HG02678 (cell line): ENCODE data around the gene TMEM45A.
"Not testable (repeated sequence)": the region's sequence is repeated elsewhere in the genome, so short reads cannot be mapped to it uniquely, and the experiment has no call there.

Experiments used
- ATAC-seq: cut with Tn5 transposase; IDR thresholded peaks from one replicate; pipeline ENCODE4 v1.9.1; 2021; ENCODE audit warnings: mild to moderate bottlenecking, moderate library complexity; ENCODE audit not compliant: unreplicated experiment

TMEM45A gene, protein sequence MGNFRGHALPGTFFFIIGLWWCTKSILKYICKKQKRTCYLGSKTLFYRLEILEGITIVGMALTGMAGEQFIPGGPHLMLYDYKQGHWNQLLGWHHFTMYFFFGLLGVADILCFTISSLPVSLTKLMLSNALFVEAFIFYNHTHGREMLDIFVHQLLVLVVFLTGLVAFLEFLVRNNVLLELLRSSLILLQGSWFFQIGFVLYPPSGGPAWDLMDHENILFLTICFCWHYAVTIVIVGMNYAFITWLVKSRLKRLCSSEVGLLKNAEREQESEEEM

DNA sequence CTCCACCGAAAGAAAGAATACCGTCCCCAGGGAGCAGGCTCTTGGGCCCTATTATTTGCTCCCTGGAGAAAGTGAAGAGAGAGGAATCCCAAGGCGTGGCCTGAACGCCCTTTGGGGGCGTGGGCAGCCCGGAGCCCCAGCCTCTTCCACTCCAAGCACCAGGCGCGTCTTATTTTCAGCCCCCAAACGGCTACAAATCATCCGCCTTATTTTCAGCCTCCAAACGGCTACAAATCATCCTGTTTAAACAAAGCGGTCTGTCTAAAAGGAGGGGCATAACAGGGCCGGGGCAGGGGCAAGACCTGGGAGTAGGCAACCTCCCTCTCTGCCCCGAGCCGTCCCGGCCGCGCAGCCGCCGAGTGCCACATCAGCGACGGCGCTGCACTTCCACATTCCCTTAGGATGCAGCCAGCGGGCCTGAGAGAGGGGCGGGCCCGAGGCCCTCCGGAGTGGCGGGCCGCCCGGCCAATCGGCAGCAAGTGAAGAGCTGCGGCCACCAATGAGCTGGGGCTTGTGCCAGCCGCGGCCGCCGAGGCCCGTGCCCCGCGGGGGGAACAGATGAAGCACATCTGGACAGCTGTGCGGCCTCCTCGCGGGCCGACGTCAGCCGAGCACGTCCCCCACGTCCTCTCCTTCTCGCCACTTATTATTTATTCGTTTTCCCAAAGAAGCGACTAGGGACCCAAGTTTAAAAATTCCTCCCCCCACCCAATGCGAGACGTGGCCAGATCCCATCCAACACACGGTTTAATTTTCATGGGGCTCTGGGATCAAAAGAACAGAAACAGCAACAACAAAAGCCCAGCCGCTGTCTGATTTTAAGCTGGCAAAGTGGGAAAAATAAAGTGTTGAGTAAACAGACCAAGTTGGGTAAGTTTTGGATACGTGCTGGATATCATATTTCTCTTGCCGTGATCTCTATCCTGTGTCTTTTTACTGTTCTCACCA is at the start of gene TMEM45A:
TSS of gene TMEM45A (plus strand) at position 561 of the 948 bp plus-strand sequence. CDS start 62,593 bp downstream, outside the sequence.
- peak; percentile 98 for ATAC-seq

DNA sequence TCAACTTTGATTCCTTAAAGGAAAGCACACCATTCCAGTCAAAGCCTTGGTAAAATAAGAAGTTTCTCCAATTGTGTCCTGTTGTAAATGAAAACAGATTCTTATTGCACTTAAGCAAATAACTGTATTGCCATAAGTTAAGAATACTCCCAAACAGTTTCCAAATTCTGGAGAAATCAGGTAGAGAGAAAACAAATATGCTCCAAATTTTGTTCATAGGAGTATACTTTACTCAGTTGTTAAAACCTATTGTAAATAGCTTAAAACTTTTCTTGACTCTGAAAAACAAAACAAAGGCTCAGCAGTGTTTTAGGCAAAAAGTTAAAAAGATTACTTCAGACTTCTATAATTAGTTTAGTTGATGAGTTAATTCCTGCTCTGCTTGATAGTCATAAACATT is 48.7 kb upstream of the TMEM45A start:
- ATAC-seq: no peak

DNA sequence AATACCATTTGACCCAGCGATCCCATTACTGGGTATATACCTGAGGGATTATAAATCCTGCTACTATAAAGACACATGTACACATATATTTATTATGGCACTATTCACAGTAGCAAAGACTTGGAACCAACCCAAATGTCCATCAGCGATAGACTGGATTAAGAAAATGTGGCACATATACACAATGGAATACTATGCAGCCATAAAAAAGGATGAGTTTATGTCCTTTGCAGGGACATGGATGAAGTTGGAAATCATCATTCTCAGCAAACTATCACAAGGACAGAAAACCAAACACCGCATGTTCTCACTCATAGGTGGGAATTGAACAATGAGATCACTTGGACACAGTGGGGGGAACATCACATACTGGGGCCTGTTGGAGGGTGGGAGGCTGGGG is 45.4 kb upstream of the TMEM45A start:
- not testable (repeated sequence) for ATAC-seq

DNA sequence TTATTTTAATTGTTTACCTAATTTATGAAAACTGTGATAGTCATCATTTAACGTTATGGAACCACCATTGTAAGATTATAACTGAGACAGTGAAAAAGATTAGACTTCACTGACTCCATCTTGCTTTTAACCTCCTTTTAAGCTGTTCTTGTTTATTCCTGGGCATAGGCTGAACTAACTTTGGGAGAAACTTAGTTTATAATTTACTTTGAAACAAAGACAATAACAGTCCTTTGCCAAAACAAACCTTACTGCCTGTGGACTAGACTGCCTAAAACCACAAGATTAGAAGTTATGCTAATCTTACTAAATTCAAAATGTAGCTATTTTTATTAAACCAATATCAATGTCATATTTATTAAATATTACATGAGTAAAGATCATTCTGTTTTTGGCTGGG is 44.3 kb upstream of the TMEM45A start:
- ATAC-seq: no peak

DNA sequence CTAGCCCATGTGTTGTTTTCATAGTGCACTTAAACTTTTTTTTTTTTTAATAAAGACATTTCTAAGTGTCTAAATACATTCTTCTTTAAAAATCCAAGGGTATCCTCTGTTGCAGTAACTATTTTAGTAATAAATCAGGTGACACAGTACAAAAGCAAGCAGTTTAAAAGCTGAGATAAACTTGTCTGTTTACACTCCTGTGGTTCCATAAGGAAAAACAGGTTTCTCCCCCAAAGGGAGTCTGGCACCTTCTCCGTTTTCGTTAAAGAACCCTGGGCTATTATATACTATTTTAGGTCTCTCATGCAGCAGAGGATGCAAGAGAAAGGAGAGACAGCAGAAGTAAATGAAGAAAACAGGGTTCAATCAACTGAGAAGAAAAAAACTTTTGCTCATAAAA is 43.2 kb upstream of the TMEM45A start:
- ATAC-seq: no peak

DNA sequence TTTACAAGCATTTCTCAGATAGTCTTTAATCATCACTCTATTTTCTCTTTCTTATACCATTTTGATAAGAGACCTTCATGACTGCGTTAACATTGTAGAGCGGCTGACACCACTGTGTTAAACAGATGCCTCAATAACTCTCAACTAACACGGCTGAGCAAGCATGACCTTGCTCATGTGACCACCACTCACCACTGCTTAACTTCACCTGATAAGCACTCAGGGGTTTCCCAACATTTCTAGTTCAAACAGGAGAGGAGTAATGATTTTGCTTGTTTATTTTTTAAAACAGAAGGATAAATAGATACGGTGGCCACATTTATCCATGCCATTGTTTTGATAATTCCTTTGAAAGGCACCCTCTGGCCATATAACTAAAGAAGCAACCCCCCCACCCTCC is 37.7 kb upstream of the TMEM45A start:
- no peak for ATAC-seq

DNA sequence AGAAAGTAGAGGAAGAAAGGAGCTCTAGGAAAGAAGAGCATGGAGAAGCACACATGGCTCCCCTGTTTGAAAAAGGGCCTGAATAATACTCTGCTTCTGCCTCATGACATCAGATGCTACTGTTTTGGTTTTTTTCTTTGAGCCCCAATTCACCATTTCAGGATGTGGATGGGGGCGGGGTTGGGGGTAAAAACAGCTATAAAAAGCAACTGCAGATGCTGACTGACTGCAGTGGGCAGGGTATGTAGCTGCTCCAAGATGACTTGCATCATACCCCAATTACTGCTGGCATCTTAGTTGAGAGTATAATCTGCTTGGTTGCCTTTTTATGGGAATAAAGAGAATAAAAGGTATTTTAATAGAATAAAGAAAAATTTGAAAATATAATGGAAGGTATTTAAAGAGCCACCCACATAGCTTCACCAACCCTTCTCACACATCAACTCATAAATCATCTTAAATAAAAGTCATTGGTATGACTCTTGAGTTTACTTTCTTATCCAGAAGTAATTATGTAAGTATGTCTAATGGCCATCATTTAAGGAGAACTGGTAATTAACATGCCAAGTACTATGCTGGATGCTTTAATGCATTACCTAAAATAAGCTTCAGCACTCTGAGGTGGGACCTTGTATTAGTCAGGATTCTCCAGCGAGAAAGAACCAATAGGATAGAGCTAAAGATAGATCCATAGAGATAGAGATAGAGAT is 36.4 kb upstream of the TMEM45A start:
- ATAC-seq: no peak

DNA sequence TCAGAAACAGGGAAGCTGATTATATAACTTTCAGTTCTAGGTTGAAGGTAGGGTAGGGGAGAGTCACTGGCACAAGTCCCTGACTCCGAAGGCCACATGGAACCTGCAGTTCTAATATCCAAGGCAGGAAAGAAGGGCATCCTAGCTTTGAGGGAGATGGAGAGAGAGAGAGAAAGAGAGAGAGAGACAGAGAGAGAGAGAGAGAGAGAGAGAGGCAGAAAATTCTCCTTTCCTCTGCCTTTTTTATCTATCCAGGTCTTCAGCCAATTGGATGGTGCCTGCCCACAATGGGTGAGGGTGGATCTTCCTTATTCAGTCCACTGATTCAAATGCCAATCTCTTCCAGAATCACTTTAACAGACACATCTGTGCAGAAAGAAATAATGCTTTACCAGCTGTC is 35.7 kb upstream of the TMEM45A start:
- ATAC-seq: no peak

DNA sequence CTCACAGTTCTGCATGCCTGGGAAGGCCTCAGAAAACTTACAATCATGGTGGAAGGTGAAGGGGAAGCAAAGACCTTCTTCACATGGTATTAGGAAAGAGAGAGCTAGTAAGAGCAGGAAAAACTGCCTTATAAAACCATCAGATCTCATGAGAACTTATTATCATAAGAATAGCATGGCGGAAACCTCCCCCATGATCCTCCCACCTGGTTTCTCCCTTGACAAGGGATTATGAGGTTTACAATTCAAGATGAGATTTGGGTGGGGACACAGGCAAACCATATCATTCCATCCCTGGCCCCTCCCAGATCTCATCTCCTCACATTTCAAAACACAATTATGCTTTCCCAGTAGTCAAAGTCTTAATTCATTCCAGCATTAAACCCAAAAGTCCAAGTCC is 34.6 kb upstream of the TMEM45A start:
- ATAC-seq: no peak

DNA sequence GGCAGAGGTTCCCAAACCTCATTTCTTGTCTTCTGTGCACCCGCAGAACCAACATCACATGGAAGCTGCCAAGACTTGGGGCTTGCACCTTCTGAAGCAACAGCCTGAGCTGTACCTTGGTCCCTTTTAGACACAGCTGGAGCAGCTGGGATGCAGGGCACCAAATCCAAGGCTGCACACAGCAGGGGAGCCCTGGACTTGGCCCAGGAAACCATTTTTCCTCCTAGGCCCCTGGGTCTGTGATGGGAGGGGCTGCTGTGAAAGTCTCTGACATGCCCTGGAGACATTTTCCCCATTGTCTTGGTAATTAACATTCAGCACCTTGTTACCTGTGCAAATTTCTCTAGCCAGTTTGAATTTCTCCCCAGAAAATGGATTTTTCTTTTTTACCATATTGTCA is 33.6 kb upstream of the TMEM45A start:
- no peak for ATAC-seq

DNA sequence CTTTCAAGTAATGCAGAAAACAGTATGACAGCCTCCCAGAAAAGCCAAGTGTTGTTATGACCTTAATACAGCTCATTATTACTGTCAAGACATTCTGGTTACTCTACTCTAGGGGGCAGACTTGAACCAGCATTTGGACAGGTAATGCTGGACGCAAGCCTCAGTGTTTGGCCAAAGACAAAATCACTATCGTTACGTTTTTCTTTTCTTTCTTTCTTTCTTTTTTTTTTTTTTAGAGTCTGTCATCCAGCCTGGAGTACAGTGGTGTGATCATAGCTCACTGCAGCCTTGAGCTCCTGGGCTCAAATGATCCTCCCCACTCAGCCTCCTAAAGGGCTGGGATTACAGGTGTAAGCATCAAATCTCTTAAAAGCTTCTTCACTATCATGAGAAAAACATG is 29.4 kb upstream of the TMEM45A start:
- peak; percentile 90 for ATAC-seq

DNA sequence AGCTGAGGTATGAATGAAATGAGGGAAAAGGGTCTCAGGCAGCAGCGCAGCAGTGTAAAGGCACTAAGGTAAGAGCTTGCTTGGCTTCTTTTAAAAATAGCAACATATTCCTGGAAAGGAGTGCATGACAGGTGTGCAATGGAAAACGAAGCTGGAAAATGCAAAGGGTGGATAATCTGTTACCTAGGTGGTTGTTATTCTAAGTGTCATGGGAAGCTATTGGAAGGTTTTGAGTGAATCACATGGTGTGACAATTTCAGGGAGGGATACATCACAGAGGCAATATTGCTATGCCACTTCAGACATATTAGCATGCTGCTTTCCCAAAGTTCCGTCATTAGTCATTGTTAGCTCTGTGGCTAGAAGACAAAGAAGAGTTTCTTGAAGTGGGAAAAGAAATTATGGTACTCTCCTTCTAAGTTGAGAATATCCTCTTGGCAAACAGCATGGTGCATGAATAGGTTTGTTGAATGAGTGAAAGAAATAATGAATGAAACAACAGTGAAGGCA is 28.7 kb upstream of the TMEM45A start:
- no peak for ATAC-seq

DNA sequence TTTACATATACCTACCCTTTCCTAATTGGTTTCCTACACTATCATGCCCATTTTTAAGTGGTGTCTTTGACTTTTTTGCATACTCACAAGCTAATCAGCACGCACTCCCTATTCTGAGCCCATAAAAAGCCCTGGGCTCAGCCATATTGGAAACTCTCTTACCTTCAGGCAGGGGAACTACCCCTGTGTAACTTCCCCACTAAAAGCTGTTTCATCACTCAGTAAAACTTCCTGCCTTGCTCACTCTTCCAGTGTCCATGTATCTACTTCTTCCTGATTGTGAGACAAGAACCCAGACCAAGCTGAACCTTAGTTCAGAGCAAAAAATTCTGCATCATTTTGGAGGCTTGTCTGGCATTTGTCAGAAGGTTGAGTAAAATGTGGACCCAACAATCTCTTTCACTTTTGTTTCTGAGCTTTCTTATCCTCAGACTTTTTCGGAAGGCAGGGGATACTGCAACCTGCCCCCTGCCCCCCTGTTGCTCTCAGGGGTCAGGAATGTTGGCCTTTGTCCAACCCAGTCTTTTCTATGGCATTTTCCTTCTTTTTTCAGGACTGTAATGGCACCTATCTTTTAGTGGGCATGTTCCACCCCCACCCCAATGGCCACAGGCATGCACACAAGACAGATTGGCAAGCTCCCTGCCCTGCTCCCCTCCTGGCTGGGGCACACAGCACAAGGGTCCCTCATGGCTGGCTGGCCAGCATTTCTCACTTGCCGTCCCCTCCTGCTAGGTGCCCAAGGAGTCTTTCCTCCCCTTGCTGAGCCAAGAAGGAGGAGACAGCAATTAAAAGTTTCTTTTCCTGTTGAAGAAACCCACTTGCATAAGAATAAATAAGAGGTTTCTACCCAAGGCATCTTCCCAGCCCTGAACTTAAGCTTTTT is 26.3 kb upstream of the TMEM45A start:
- ATAC-seq: peak; percentile 49

DNA sequence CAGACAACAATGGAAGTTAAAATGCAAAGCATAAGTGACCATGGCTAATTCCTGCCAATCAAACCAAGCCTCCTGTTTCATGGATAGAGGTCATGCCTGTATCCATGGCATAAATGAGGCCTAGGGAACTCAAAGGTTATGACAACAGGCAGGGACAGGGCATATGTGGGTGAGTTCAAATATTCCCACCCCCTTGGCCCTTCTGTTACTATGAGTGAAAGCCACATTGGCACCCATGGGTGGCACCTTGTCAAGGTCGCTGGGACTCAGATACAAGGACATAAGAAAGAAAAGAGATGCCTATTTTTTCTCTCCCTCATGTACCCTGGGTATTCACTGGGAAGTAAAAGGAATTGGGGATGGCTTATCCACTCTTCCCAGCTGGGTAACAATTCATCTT is 25.3 kb upstream of the TMEM45A start:
- ATAC-seq: no peak

DNA sequence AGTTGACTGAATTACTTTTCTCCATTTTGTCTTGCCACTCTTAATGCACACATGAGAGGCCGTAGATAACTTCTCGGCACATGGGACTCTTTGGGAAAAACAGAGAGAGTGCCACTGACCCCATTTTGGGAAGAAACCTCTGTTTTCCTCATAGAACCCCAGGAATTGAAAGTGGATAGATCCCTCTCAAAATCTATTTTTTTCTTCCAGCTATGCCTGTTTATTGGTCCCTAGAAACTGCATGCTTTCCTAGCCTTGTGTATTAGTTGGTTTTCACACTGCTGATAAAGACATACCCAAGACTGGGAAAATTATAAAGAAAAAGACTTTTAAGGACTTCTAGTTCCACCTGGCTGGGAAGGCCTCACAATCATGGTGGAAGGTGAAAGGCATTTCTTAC is 23.7 kb upstream of the TMEM45A start:
- no peak for ATAC-seq

DNA sequence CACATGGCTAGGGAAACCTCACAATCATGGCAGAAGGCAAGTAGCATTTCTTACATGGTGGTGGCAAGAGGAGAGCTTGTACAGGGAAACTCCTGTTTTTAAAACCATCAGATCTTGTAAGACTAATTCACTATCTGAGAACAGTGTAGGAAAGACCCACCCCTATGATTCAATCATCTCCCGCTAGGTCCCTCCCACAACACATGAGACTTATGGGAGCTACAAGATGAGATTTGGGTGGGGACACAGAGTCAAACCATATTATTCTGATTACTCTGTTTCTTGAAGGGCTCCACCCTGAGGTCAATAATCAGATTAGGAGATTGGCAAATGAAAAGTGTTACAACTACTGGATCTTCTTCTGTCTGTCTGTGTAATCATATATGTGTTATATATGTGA is 21.5 kb upstream of the TMEM45A start:
- ATAC-seq: no peak

DNA sequence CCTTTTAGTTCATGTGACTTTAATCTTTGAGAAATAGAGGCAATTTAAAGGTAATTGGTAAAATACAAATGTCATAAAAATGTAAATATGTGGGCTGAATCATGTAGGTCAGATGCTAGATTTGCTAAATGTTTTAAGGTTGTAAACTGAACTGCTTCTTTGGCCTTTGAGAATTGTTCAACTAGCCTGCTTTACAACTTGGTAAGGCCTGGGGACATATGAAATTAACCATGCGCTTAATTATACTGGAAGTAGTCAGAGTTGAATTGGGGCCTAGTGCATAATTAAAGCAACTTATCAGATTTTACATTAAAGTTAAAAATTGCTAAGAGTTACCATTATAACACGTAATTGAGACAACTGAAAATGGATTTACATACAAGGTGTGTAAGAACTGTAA is 21.0 kb upstream of the TMEM45A start:
- no peak for ATAC-seq

DNA sequence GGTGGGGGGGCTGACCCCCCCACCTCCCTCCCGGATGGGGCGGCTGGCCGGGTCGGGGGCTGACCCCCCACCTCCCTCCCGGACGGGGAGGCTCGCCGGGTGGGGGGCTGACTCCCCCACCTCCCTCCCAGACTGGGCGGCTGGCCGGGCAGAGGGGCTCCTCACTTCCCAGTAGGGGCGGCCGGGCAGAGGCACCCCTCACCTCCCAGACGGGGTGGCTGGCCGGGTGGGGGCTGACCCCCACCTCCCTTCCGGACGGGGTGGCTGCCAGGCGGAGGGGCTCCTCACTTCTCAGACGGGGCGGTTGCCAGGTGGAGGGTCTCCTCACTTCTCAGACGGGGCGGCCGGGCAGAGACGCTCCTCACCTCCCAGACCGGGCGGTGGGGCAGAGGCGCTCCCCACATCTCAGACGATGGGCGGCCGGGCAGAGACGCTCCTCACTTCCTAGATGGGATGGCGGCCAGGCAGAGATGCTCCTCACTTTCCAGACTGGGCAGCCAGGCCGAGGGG is 14.5 kb upstream of the TMEM45A start:
- ATAC-seq: not testable (repeated sequence)

DNA sequence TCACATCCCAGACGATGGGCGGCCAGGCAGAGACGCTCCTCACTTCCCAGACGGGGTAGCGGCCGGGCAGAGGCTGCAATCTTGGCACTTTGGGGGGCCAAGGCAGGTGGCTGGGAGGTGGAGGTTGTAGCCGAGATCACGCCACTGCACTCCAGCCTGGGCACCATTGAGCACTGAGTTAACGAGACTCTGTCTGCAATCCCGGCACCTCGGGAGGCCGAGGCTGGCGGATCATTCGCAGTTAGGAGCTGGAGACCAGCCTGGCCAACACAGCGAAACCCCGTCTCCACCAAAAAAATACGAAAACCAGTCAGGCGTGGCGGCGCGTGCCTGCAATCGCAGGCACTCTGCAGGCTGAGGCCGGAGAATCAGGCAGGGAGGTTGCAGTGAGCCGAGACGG is 13.9 kb upstream of the TMEM45A start:
- not testable (repeated sequence) for ATAC-seq

DNA sequence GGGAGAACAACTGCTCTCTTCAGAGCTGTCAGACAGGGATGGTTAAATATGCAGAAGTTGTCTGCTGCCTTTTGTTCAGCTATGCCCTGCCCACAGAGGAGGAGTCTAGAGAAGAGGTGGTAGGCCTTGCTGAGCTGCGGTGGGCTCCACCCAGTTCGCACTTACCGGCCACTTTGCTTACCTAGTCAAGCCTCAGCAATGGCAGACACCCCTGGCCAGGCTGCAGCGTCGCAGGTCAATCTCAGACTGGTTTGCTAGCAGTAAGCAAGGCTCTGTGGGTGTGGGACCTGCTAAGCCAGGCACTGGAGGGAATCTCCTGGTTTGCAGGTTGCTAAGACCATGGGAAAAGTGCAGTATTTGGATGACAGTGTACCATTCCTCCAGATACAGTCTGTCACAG is 12.3 kb upstream of the TMEM45A start:
- no peak for ATAC-seq
